ENCODE data around the gene C19orf44. TPM values are rescaled to one million over a fixed set of nuclear protein-coding genes. Genes with fewer than 3 reads are reported as not detected.

C19orf44 gene
- total and polyA plus RNA-seq, 2 experiments from 2014 or later, result 2.5 to 5.9 TPM

DNA sequence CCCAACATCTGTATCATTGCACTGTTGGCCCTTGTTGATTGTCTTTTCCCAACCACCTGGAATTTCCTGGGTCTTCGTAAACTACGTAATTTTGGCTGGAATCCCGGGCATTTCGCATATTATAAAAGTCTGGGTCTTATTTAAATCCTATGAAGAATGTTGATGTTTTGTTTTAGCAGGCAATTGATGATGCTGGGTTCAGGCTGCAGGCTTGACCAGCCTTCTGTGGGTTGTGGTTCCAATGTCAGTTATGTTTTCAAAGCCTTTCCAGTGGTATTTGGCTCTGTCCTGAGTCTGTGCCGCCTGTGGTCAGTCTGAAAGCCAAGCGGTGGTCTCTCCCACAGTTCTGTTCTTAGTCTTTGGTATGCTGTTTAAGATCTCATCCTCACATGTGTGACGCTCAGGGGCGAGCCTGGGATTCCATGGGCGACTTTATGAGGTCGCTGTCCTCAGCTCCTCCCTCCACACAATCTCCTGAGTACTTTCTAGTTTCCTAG is 63.6 kb downstream of the C19orf44 start:
- no peaks in the 10 kb centered on the region for H3K9me3 Mint-ChIP-seq
- H3K36me3 Mint-ChIP-seq (ENCODE audit: low read depth), result peaks cover 55% of the 10 kb centered on the region
- no peak overlapping the region for H2AFZ ChIP-seq
- no peaks in the 10 kb centered on the region for H3K9me2 ChIP-seq (ENCODE audit: insufficient read depth)
- peaks cover 6% of the 10 kb centered on the region for H3K27me3 Mint-ChIP-seq (ENCODE audit: insufficient read depth, low read depth, poor library complexity)
- no peak overlapping the region for H3K27ac Mint-ChIP-seq
- no peak for DNase-seq (ENCODE audit: low spot score)
- no peaks in the 10 kb centered on the region for H3K4me1 ChIP-seq (ENCODE audit: insufficient read depth)
- H3K4me3 ChIP-seq, result no peak overlapping the region
- H3K4me3 Mint-ChIP-seq, result no peak overlapping the region
- no peak overlapping the region for H3K4me2 ChIP-seq
- H3F3A ChIP-seq (replicated peaks; ENCODE audit: low read depth), result no peaks in the 10 kb centered on the region; the same call in 1 of the 2 replicates
- ATAC-seq, result no peak
- H4K20me1 ChIP-seq (replicated peaks; ENCODE audit: insufficient read depth), result no peaks in the 10 kb centered on the region; the same call in 1 of the 2 replicates
- peaks cover 17% of the 10 kb centered on the region for H3K36me3 ChIP-seq (ENCODE audit: insufficient read depth)
- H3K27me3 ChIP-seq (ENCODE audit: insufficient read depth), result no peaks in the 10 kb centered on the region
- no peak for TF ChIP-seq ZNF331 (CRISPR knock-in tag; IDR thresholded peaks at IDR 0.05; ENCODE audit: low read depth)
- TF ChIP-seq JUNB (IDR thresholded peaks at IDR 0.05; ENCODE audit: unreplicated experiment), result no peak
- TF ChIP-seq EZH2 (IDR thresholded peaks at IDR 0.05; ENCODE audit: low read depth, unreplicated experiment), result no peak
- no peak for TF ChIP-seq ZNF462 (CRISPR knock-in tag; IDR thresholded peaks at IDR 0.05)
- no peak for TF ChIP-seq CTCF (conservative IDR thresholded peaks at IDR 0.05; ENCODE audit: low read depth in 2 of 2)
- no peak for TF ChIP-seq POLR2AphosphoS5 (IDR thresholded peaks at IDR 0.05; ENCODE audit: low read depth)
- TF ChIP-seq, protein P1, sequence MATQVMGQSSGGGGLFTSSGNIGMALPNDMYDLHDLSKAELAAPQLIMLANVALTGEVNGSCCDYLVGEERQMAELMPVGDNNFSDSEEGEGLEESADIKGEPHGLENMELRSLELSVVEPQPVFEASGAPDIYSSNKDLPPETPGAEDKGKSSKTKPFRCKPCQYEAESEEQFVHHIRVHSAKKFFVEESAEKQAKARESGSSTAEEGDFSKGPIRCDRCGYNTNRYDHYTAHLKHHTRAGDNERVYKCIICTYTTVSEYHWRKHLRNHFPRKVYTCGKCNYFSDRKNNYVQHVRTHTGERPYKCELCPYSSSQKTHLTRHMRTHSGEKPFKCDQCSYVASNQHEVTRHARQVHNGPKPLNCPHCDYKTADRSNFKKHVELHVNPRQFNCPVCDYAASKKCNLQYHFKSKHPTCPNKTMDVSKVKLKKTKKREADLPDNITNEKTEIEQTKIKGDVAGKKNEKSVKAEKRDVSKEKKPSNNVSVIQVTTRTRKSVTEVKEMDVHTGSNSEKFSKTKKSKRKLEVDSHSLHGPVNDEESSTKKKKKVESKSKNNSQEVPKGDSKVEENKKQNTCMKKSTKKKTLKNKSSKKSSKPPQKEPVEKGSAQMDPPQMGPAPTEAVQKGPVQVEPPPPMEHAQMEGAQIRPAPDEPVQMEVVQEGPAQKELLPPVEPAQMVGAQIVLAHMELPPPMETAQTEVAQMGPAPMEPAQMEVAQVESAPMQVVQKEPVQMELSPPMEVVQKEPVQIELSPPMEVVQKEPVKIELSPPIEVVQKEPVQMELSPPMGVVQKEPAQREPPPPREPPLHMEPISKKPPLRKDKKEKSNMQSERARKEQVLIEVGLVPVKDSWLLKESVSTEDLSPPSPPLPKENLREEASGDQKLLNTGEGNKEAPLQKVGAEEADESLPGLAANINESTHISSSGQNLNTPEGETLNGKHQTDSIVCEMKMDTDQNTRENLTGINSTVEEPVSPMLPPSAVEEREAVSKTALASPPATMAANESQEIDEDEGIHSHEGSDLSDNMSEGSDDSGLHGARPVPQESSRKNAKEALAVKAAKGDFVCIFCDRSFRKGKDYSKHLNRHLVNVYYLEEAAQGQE (IDR thresholded peaks at IDR 0.05; ENCODE audit: unreplicated experiment), result no peak
- TF ChIP-seq ETS1 (IDR thresholded peaks at IDR 0.05), result no peak
- no peak for TF ChIP-seq CREB1 (CRISPR knock-in tag; IDR thresholded peaks at IDR 0.05; ENCODE audit: low read depth)
- no peak for TF ChIP-seq EZH2phosphoT487 (IDR thresholded peaks at IDR 0.05; ENCODE audit: unreplicated experiment)
- no peak for TF ChIP-seq NANOG (IDR thresholded peaks at IDR 0.05; ENCODE audit: borderline replicate concordance)
- no peak for TF ChIP-seq ZNF114 (CRISPR knock-in tag; IDR thresholded peaks at IDR 0.05)
- TF ChIP-seq STAT1 (IDR thresholded peaks at IDR 0.05; ENCODE audit: unreplicated experiment), result no peak
- no peaks in the 10 kb centered on the region for H3K4me1 Mint-ChIP-seq
- peak overlapping the region; percentile 52; the same call in 1 of the 2 replicates for H3K27ac ChIP-seq (ENCODE audit: low read depth)
- H3K79me2 ChIP-seq (replicated peaks; ENCODE audit: insufficient read depth), result no peaks in the 10 kb centered on the region
